ENCODE results near the gene MTHFS.

DNA sequence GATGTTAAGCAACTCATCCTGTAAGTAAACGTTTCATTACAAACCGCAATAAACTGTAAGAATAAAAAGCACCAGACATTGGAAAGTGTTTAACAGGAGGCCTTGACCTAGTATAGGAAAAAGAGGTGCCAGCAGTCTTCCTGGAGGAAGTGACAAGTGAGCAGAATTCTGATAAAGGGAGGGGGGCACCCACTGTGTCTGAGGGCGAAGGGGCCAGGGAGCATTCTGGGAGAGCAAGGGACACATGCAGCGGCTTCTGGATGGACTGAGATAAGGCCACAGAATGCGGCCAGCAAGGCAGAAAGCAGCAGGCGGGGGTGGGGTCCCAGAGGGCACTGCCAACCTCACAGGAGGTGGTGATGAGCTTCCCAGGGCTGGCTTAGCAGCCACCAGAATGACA, 80.2 kb downstream of the MTHFS start:
- no peak for TF ChIP-seq POLR2AphosphoS5 (IDR thresholded peaks at IDR 0.05)
- no peak for TF ChIP-seq CTCF (IDR thresholded peaks at IDR 0.05)
